ENCODE results near the gene KIF4B. TPM values are rescaled to one million over a fixed set of nuclear protein-coding genes. Genes with fewer than 3 reads are reported as not detected.
"Not testable (repeated sequence)": the region's sequence is repeated elsewhere in the genome, so short reads cannot be mapped to it uniquely, and the experiment has no call there.

KIF4B gene
- total RNA-seq, 3 donors from 2014 or later (not counting 1 experiment from before 2014, with no cell fraction given), result not detected

GRCh38 chr5:154972476-154973080 lies 41.0 kb upstream of the KIF4B start:
- 85% methylated on average over 1 of the region's 2 CpGs for WGBS (ENCODE audit: insufficient coverage)
- Histone ChIP-seq H3K4me1 (ENCODE audit: control insufficient read depth, insufficient read depth, low read length) (no peaks in the 10 kb centered on the region), H3K27me3 (ENCODE audit: control insufficient read depth, insufficient read depth, low read length) (no peaks in the 10 kb centered on the region), H3K27ac (ENCODE audit: low read length) (no peak overlapping the region), H3K9me3 (ENCODE audit: control insufficient read depth, insufficient read depth, low read length) (no peaks in the 10 kb centered on the region), H3K36me3 (ENCODE audit: control insufficient read depth, insufficient read depth, low read length) (peaks cover 8% of the 10 kb centered on the region), H3K4me3 (ENCODE audit: low read length) (no peak overlapping the region)
- no peak for TF ChIP-seq CTCF (IDR thresholded peaks at IDR 0.05)
- peaks cover 0 to 9% of the 10 kb centered on the region in 2 donors for H3K4me1 Mint-ChIP-seq
- ATAC-seq (no peak), DNase-seq (peak in 1 of 2 donors; percentile 6)
- no peak overlapping the region for H3K4me3 Mint-ChIP-seq
- intact Hi-C loops (cut with micrococcal nuclease), result no loop called here
- no peaks in the 10 kb centered on the region for H3K27me3 Mint-ChIP-seq (ENCODE audit: low read depth in 2 of 2)
- H3K36me3 Mint-ChIP-seq, result no peaks in the 10 kb centered on the region
- H3K9me3 Mint-ChIP-seq, result no peaks in the 10 kb centered on the region
- no peak overlapping the region for H3K27ac Mint-ChIP-seq

GRCh38 chr5:154976082-154976481 lies 37.5 kb upstream of the KIF4B start:
- DNase-seq; H3K4me1 ChIP-seq (ENCODE audit: control insufficient read depth, insufficient read depth, low read length); H3K4me3 Mint-ChIP-seq; H3K36me3 ChIP-seq (ENCODE audit: control insufficient read depth, insufficient read depth, low read length); ATAC-seq; H3K36me3 Mint-ChIP-seq; H3K4me3 ChIP-seq (ENCODE audit: low read length); H3K27ac ChIP-seq (ENCODE audit: low read length); H3K4me1 Mint-ChIP-seq; H3K27ac Mint-ChIP-seq; H3K9me3 ChIP-seq (ENCODE audit: control insufficient read depth, insufficient read depth, low read length); H3K9me3 Mint-ChIP-seq; intact Hi-C loops (cut with micrococcal nuclease); H3K27me3 ChIP-seq (ENCODE audit: control insufficient read depth, insufficient read depth, low read length); H3K27me3 Mint-ChIP-seq (ENCODE audit: low read depth in 2 of 2): not testable (repeated sequence)
- 97% methylated on average over 9 of the region's 9 CpGs for WGBS (ENCODE audit: insufficient coverage)

GRCh38 chr5:154977409-154977808 lies 36.1 kb upstream of the KIF4B start:
- no peaks in the 10 kb centered on the region for H3K9me3 Mint-ChIP-seq
- no peaks in the 10 kb centered on the region for H3K36me3 ChIP-seq (ENCODE audit: control insufficient read depth, insufficient read depth, low read length)
- ATAC-seq, result no peak
- H3K27ac ChIP-seq (ENCODE audit: low read length), result no peak overlapping the region
- H3K4me1 ChIP-seq (ENCODE audit: control insufficient read depth, insufficient read depth, low read length), result no peaks in the 10 kb centered on the region
- peaks cover 0 to 9% of the 10 kb centered on the region in 2 donors for H3K4me1 Mint-ChIP-seq
- H3K36me3 Mint-ChIP-seq, result no peaks in the 10 kb centered on the region
- no peak overlapping the region for H3K4me3 ChIP-seq (ENCODE audit: low read length)
- H3K27me3 ChIP-seq (ENCODE audit: control insufficient read depth, insufficient read depth, low read length), result no peaks in the 10 kb centered on the region
- no peaks in the 10 kb centered on the region for H3K27me3 Mint-ChIP-seq (ENCODE audit: low read depth in 2 of 2)
- no peak overlapping the region for H3K4me3 Mint-ChIP-seq
- intact Hi-C loops (cut with micrococcal nuclease), result no loop called here
- DNase-seq, result no peak
- no peaks in the 10 kb centered on the region for H3K9me3 ChIP-seq (ENCODE audit: control insufficient read depth, insufficient read depth, low read length)
- TF ChIP-seq CTCF (IDR thresholded peaks at IDR 0.05), result no peak
- H3K27ac Mint-ChIP-seq, result no peak overlapping the region
- WGBS (ENCODE audit: insufficient coverage), result no CpG with 5 or more reads among the region's 1 CpG

- H3K27ac Mint-ChIP-seq; ATAC-seq; H3K27me3 Mint-ChIP-seq (ENCODE audit: low read depth in 2 of 2); intact Hi-C loops (cut with micrococcal nuclease); H3K4me1 ChIP-seq (ENCODE audit: control insufficient read depth, insufficient read depth, low read length); H3K36me3 Mint-ChIP-seq; DNase-seq; H3K27me3 ChIP-seq (ENCODE audit: control insufficient read depth, insufficient read depth, low read length); H3K4me1 Mint-ChIP-seq; H3K27ac ChIP-seq (ENCODE audit: low read length); H3K4me3 ChIP-seq (ENCODE audit: low read length); H3K9me3 ChIP-seq (ENCODE audit: control insufficient read depth, insufficient read depth, low read length); H3K36me3 ChIP-seq (ENCODE audit: control insufficient read depth, insufficient read depth, low read length); H3K9me3 Mint-ChIP-seq; H3K4me3 Mint-ChIP-seq: not testable (repeated sequence)
- WGBS (ENCODE audit: insufficient coverage), result no CpG with 5 or more reads among the region's 2 CpGs
Observed at GRCh38 chr5:154978294-154978693, 35.3 kb upstream of the KIF4B start.
